ENCODE measurements around the gene PPA1. TPM values are rescaled to one million over a fixed set of nuclear protein-coding genes. Genes with fewer than 3 reads are reported as not detected.

The PPA1 gene
- total and polyA plus RNA-seq, 2 donors (not counting 3 experiments of a cell fraction or from before 2014, with no cell fraction given), result 63.5 to 140 TPM

DNA sequence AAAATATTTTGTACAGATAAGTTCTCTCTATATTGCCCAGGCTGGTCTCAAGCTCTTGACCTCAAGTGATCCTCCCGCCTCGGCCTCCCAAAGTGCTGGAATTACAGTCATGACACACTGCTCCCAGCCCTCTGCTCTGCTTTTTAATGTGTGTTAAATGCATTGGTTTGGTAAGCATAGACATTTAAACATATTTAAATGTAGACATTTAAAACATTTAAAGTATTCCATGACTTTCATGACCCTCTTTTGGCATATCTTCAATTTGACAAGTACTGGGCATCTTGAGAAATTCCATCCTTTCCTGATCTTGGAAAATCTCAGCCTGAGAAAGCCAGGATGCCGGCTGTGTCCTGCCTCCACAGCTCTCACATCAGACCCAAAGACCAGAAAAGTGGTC lies 57.7 kb downstream of the PPA1 start:
- intact Hi-C loops (cut with micrococcal nuclease) (no loop called here), dilution Hi-C loops (cut with MboI; ENCODE audit: extremely low pct_ligation_motif_present, low sequenced_read_pairs) (no loop called here)
- Histone ChIP-seq H3K9me3 (replicated peaks; ENCODE audit: control insufficient read depth, insufficient read depth, low read length) (no peaks in the 10 kb centered on the region), H3K4me3 (replicated peaks in 1 of 3; ENCODE audit: insufficient read depth in 1 of 3, low read depth in 1 of 3, low read length in 3 of 3) (no peak overlapping the region), H3K9ac (replicated peaks; ENCODE audit: extremely low read depth, insufficient read depth, low read length) (no peak overlapping the region), H3K9me1 (replicated peaks; ENCODE audit: control insufficient read depth, extremely low read depth, insufficient read depth, low read length) (no peaks in the 10 kb centered on the region), H3K27me3 (ENCODE audit: control insufficient read depth in 2 of 2, insufficient read depth in 2 of 2, low read length in 2 of 2) (peaks cover 0 to 8% of the 10 kb centered on the region in 2 experiments), H3K4me2 (ENCODE audit: insufficient read depth, low read length) (no peak overlapping the region), H3K4me1 (ENCODE audit: control insufficient read depth, extremely low read depth, insufficient read depth, low read length) (peaks cover 11% of the 10 kb centered on the region), H4K20me1 (replicated peaks; ENCODE audit: control insufficient read depth, extremely low read depth, insufficient read depth, low read length) (no peaks in the 10 kb centered on the region), H2AFZ (ENCODE audit: low read depth, low read length) (no peak overlapping the region), H3K36me3 (ENCODE audit: control insufficient read depth in 2 of 2, extremely low read depth in 1 of 2, insufficient read depth in 2 of 2, low read length in 2 of 2) (no peaks in the 10 kb centered on the region), H3K27ac (ENCODE audit: insufficient read depth, low read depth, low read length) (no peak overlapping the region), H3K79me2 (ENCODE audit: control insufficient read depth, insufficient read depth, low read length) (no peaks in the 10 kb centered on the region)
- POLR2A ChIA-PET, result interaction anchor here (1.2 kb wide), 1 partner anchor 29 kb away, joined by 11 read pairs; the partner anchor contains the start of gene TYSND1
- BruUV-seq (replicated peaks), result no TSS peak
- CTCF ChIA-PET, result interaction anchor here (1.1 to 1.7 kb wide), 2 partner anchors 29 to 46 kb away, joined by 4 to 8 read pairs; partner anchors contain the start of gene TYSND1
- TF ChIP-seq, protein P1, sequence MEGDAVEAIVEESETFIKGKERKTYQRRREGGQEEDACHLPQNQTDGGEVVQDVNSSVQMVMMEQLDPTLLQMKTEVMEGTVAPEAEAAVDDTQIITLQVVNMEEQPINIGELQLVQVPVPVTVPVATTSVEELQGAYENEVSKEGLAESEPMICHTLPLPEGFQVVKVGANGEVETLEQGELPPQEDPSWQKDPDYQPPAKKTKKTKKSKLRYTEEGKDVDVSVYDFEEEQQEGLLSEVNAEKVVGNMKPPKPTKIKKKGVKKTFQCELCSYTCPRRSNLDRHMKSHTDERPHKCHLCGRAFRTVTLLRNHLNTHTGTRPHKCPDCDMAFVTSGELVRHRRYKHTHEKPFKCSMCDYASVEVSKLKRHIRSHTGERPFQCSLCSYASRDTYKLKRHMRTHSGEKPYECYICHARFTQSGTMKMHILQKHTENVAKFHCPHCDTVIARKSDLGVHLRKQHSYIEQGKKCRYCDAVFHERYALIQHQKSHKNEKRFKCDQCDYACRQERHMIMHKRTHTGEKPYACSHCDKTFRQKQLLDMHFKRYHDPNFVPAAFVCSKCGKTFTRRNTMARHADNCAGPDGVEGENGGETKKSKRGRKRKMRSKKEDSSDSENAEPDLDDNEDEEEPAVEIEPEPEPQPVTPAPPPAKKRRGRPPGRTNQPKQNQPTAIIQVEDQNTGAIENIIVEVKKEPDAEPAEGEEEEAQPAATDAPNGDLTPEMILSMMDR (IDR thresholded peaks at IDR 0.05; ENCODE audit: extremely low read depth in 1 of 2, insufficient read depth in 1 of 2, low read depth in 1 of 2, low read length in 2 of 2), result no peak
- TF ChIP-seq JUN (IDR thresholded peaks at IDR 0.05; ENCODE audit: borderline replicate concordance, insufficient read depth, insufficient read length, low read depth) (no peak), POLR2AphosphoS5 (IDR thresholded peaks at IDR 0.05; ENCODE audit: insufficient read depth, low read depth, low read length) (no peak), POLR2A (IDR thresholded peaks at IDR 0.05; ENCODE audit: low read depth, low read length) (no peak), GATA2 (IDR thresholded peaks at IDR 0.05; ENCODE audit: insufficient read depth, insufficient read length, low read depth, low read length) (no peak), EZH2 (IDR thresholded peaks at IDR 0.05; ENCODE audit: borderline replicate concordance, low read depth, low read length, severe bottlenecking) (no peak)
- TF ChIP-seq, protein P2, sequence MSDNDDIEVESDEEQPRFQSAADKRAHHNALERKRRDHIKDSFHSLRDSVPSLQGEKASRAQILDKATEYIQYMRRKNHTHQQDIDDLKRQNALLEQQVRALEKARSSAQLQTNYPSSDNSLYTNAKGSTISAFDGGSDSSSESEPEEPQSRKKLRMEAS (IDR thresholded peaks at IDR 0.05; ENCODE audit: insufficient read depth, insufficient read length), result no peak
- FAIRE-seq (no peak), DNase-seq (ENCODE audit: low read depth, low spot score) (no peak)
